ENCODE results near the gene TSPEAR.
"Not testable (repeated sequence)": the region's sequence is repeated elsewhere in the genome, so short reads cannot be mapped to it uniquely, and the experiment has no call there.

The TSPEAR gene

GRCh38 chr21:44601596-44602462 is 109.5 kb downstream of the TSPEAR start:
- no peak for DNase-seq

GRCh38 chr21:44601091-44601490 is 110.3 kb downstream of the TSPEAR start:
- DNase-seq, result peak; percentile 68

- not testable (repeated sequence) for DNase-seq
These were observed 111.0 kb downstream of the TSPEAR start, which contains the start of gene KRTAP10-7 for GRCh38 chr21:44600118-44600978. Gene KRTAP10-7, plus strand, starts transcription at chr21:44600597. Its CDS starts 25 bp downstream, at chr21:44600622.

GRCh38 chr21:44599264-44600029 is 111.9 kb downstream of the TSPEAR start:
- DNase-seq, result no peak

GRCh38 chr21:44598061-44598460 is 113.3 kb downstream of the TSPEAR start:
- DNase-seq, result no peak

- no peak for DNase-seq
These were observed 115.2 kb downstream of the TSPEAR start for GRCh38 chr21:44596068-44596725.

- no peak for DNase-seq
These were observed 115.8 kb downstream of the TSPEAR start for GRCh38 chr21:44595524-44595923.

GRCh38 chr21:44594406-44594916 is 116.9 kb downstream of the TSPEAR start:
- no peak for DNase-seq

- DNase-seq, result no peak
These were observed 117.6 kb downstream of the TSPEAR start for GRCh38 chr21:44593598-44594405.

GRCh38 chr21:44592446-44593311 is 118.7 kb downstream of the TSPEAR start, which contains the start of gene KRTAP10-6:
Gene KRTAP10-6, minus strand, starts transcription at chr21:44592505. Its CDS starts 21 bp downstream, at chr21:44592484.
- DNase-seq, result no peak

- not testable (repeated sequence) for DNase-seq
These were observed 119.6 kb downstream of the TSPEAR start for GRCh38 chr21:44591801-44592130.

- DNase-seq, result not testable (repeated sequence)
These were observed 120.2 kb downstream of the TSPEAR start for GRCh38 chr21:44590897-44591800.

- no peak for DNase-seq
These were observed 121.1 kb downstream of the TSPEAR start for GRCh38 chr21:44590311-44590721.

- no peak for DNase-seq
These were observed 121.6 kb downstream of the TSPEAR start for GRCh38 chr21:44589586-44590305.

- no peak for DNase-seq
These were observed 122.3 kb downstream of the TSPEAR start for GRCh38 chr21:44589094-44589493.

GRCh38 chr21:44585892-44586291 is 125.5 kb downstream of the TSPEAR start:
- no peak for DNase-seq

GRCh38 chr21:44583800-44584147 is 127.6 kb downstream of the TSPEAR start:
- DNase-seq, result no peak

- DNase-seq, result no peak
These were observed 128.1 kb downstream of the TSPEAR start for GRCh38 chr21:44583089-44583799.
